ENCODE data around the gene RPL27A. TPM values are rescaled to one million over a fixed set of nuclear protein-coding genes. Genes with fewer than 3 reads are reported as not detected.

The RPL27A gene
- 1,000 to 10,000 TPM; 1,157 to 1,188 TPM for total RNA-seq

DNA sequence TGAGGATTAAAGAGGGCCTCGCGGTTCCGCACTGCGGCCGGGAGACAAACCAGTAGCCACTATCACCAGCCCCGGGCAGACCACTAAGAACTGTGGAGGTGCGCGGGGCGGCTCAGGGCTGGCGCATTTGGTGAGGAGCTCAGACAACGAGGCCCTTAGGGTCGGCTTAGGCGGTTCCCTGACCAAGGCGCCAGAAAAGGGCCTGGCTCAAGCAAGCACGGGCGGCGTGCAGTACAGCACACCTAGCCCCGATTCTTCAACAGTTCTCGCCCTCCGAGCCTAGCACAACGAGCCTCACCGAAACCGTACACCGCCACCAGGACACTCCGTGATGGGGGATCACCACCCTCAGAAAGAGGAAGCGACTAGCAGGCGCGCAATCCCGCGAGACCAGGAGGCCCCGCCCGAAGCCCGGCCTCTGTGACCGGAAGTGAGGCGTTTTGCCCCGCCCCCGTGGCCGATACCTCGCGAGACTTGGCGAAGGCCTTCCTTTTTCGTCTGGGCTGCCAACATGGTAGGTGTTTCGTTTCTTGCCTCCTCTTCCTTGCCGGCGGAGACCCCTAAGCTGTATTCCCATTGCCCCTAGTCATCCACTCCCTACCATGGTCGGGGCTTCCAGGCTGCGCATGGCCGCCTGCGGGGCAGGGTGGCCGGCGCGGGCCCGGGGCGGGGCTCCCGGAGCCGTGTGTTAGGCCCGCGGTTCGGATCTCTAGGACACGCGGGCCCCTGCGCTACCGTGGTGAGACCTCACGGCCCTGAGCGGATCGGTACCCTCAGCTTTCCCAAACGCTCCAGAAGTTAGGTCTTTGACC is at the start of gene RPL27A, which contains the start of gene TRIM66:
TSS of gene RPL27A (plus strand) at position 490 of the 812 bp plus-strand sequence. CDS start at position 512, 22 bp downstream.
TSS of gene TRIM66 (minus strand) at position 363 of the 812 bp plus-strand sequence. CDS start 10,391 bp downstream, outside the sequence.
- intact Hi-C loops (cut with micrococcal nuclease): loop anchor here (1.0 to 10.0 kb wide), 13 partner anchors 9 to 1938 kb away; partner anchors contain the start of genes AKIP1, EIF3F, SBF2 and TMEM9B
- CTCF ChIA-PET: interaction anchor here (0.5 to 1.7 kb wide), 3 partner anchors 11 to 277 kb away, joined by 3 to 4 read pairs (median 3); no protein-coding TSS in a partner anchor
- peaks cover 61% of the 10 kb centered on the region for H3K36me3 Mint-ChIP-seq (ENCODE audit: low read depth)
- H3K9me3 Mint-ChIP-seq: no peaks in the 10 kb centered on the region
- H3K27me3 Mint-ChIP-seq (ENCODE audit: low read depth): no peaks in the 10 kb centered on the region
- DNase-seq: peak; percentile 99
- H3K27ac Mint-ChIP-seq: peak within 1 kb of the TSS; percentile 92
- peaks cover 42% of the 10 kb centered on the region for H3K4me1 Mint-ChIP-seq (ENCODE audit: low read depth)
- peak within 1 kb of the TSS; percentile 91 for H3K4me3 Mint-ChIP-seq

DNA sequence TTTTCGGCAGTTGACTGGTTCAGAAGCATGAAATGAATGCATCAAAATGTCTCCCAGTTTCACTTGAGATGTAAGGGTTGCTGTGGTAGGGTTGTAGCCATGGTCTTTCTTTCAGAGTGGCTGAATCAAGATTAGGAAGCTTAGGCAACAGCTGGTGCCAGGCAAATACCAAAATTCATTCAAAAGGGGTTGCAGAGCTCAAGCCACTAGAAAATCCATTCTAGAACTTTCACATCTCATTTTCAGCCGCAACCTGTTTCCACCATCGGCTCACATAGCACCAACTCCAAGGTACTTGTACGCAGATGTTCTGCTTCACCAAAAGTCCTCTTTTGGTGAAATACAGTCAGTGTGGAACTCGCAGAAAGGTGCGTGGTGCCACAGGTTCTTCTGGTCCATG is 48.1 kb upstream of the RPL27A start:
- intact Hi-C loops (cut with micrococcal nuclease): no loop called here

GRCh38 chr11:8636127-8636526 is 46.5 kb upstream of the RPL27A start:
- Mint-ChIP-seq H3K27ac (no peak overlapping the region), H3K4me3 (no peak overlapping the region), H3K27me3 (ENCODE audit: low read depth) (no peaks in the 10 kb centered on the region), H3K4me1 (ENCODE audit: low read depth) (no peaks in the 10 kb centered on the region), H3K36me3 (ENCODE audit: low read depth) (peaks cover 48% of the 10 kb centered on the region), H3K9me3 (peaks cover 6% of the 10 kb centered on the region)
- no peak for DNase-seq
- intact Hi-C loops (cut with micrococcal nuclease): no loop called here
- CTCF ChIA-PET: interaction anchor here (0.7 kb wide), 1 partner anchor 544 kb away, joined by 3 read pairs; no protein-coding TSS in a partner anchor

More for the DNA sequence above, 48.1 kb upstream of the RPL27A start:
- Mint-ChIP-seq H3K4me1 (ENCODE audit: low read depth) (no peaks in the 10 kb centered on the region), H3K9me3 (peaks cover 6% of the 10 kb centered on the region), H3K4me3 (no peak overlapping the region), H3K36me3 (ENCODE audit: low read depth) (peaks cover 46% of the 10 kb centered on the region), H3K27ac (no peak overlapping the region), H3K27me3 (ENCODE audit: low read depth) (no peaks in the 10 kb centered on the region)
- no peak for DNase-seq
- CTCF ChIA-PET: no interaction called here

GRCh38 chr11:8638300-8638699 is 44.3 kb upstream of the RPL27A start:
- no peaks in the 10 kb centered on the region for H3K4me1 Mint-ChIP-seq (ENCODE audit: low read depth)
- no peaks in the 10 kb centered on the region for H3K27me3 Mint-ChIP-seq (ENCODE audit: low read depth)

GRCh38 chr11:8639655-8640054 is 42.9 kb upstream of the RPL27A start:
- Mint-ChIP-seq H3K27ac (no peak overlapping the region), H3K9me3 (peaks cover 6% of the 10 kb centered on the region), H3K27me3 (ENCODE audit: low read depth) (no peaks in the 10 kb centered on the region), H3K4me1 (ENCODE audit: low read depth) (no peaks in the 10 kb centered on the region), H3K4me3 (no peak overlapping the region), H3K36me3 (ENCODE audit: low read depth) (peaks cover 47% of the 10 kb centered on the region)
- CTCF ChIA-PET: interaction anchor here (0.6 to 1.1 kb wide), 3 partner anchors 9 to 613 kb away, joined by 3 to 4 read pairs (median 3); no protein-coding TSS in a partner anchor
- no peak for DNase-seq
- intact Hi-C loops (cut with micrococcal nuclease): no loop called here

More at GRCh38 chr11:8638300-8638699, 44.3 kb upstream of the RPL27A start:
- Mint-ChIP-seq H3K9me3 (peaks cover 6% of the 10 kb centered on the region), H3K27ac (no peak overlapping the region), H3K36me3 (ENCODE audit: low read depth) (peaks cover 47% of the 10 kb centered on the region), H3K4me3 (no peak overlapping the region)
- intact Hi-C loops (cut with micrococcal nuclease): no loop called here
- no peak for DNase-seq
- CTCF ChIA-PET: interaction anchor here (0.5 kb wide), 2 partner anchors 42 to 632 kb away, joined by 3 to 4 read pairs; no protein-coding TSS in a partner anchor

- H3K9me3 Mint-ChIP-seq: peaks cover 6% of the 10 kb centered on the region
- H3K27me3 Mint-ChIP-seq (ENCODE audit: low read depth): no peaks in the 10 kb centered on the region
- peaks cover 47% of the 10 kb centered on the region for H3K36me3 Mint-ChIP-seq (ENCODE audit: low read depth)
- intact Hi-C loops (cut with micrococcal nuclease): no loop called here
- H3K27ac Mint-ChIP-seq: no peak overlapping the region
- CTCF ChIA-PET: no interaction called here
- H3K4me1 Mint-ChIP-seq (ENCODE audit: low read depth): no peaks in the 10 kb centered on the region
- H3K4me3 Mint-ChIP-seq: no peak overlapping the region
- DNase-seq: no peak
Observed at GRCh38 chr11:8640267-8640906, 42.2 kb upstream of the RPL27A start.

GRCh38 chr11:8641332-8641731 is 41.3 kb upstream of the RPL27A start:
- Mint-ChIP-seq H3K4me1 (ENCODE audit: low read depth) (no peaks in the 10 kb centered on the region), H3K9me3 (peaks cover 6% of the 10 kb centered on the region), H3K27me3 (ENCODE audit: low read depth) (no peaks in the 10 kb centered on the region), H3K36me3 (ENCODE audit: low read depth) (peaks cover 40% of the 10 kb centered on the region), H3K27ac (no peak overlapping the region), H3K4me3 (no peak overlapping the region)
- no peak for DNase-seq
- intact Hi-C loops (cut with micrococcal nuclease): no loop called here
- CTCF ChIA-PET: no interaction called here

DNA sequence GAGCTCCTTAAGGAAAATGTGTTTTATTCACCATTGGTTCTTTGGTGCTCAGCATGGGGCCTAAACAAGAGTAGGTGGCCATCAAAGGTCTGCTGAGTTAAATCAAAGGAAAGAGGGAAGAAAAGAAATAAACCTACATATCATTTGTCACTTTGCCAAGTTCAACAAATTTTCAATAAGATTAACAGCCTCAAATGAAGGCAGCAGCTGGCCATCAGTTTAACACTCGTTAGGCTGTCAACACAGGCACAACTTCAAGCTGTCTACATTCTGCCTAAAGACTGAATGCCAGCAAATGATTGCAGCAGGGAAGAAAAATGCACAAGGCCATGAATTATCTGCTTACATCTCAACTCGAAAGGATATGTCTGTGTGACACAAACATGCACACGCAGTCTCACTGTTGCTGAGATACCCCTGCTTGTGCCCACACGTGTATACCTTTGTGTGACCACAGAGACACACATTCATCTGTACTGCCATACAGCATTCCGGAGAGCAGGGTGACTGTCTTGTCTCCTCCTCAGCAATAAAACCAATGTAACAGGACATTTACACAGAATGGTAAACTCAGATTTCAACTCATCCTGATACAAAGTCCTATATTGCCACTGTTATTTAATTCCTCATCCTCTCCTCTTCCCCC is 40.3 kb upstream of the RPL27A start:
- CTCF ChIA-PET: interaction anchor here (0.6 kb wide), 1 partner anchor 182 kb away, joined by 3 read pairs; no protein-coding TSS in a partner anchor
- Mint-ChIP-seq H3K27me3 (ENCODE audit: low read depth) (no peaks in the 10 kb centered on the region), H3K4me1 (ENCODE audit: low read depth) (no peaks in the 10 kb centered on the region), H3K36me3 (ENCODE audit: low read depth) (peaks cover 36% of the 10 kb centered on the region), H3K27ac (no peak overlapping the region), H3K9me3 (no peaks in the 10 kb centered on the region), H3K4me3 (no peak overlapping the region)
- no peak for DNase-seq
- intact Hi-C loops (cut with micrococcal nuclease): no loop called here

GRCh38 chr11:8646873-8647272 is 35.7 kb upstream of the RPL27A start:
- intact Hi-C loops (cut with micrococcal nuclease): no loop called here
- Mint-ChIP-seq H3K27ac (no peak overlapping the region), H3K9me3 (no peaks in the 10 kb centered on the region), H3K36me3 (ENCODE audit: low read depth) (peaks cover 24% of the 10 kb centered on the region), H3K4me1 (ENCODE audit: low read depth) (no peaks in the 10 kb centered on the region), H3K4me3 (no peak overlapping the region), H3K27me3 (ENCODE audit: low read depth) (no peaks in the 10 kb centered on the region)
- DNase-seq: no peak
- CTCF ChIA-PET: interaction anchor here (0.6 kb wide), 1 partner anchor 120 kb away, joined by 4 read pairs; no protein-coding TSS in a partner anchor

GRCh38 chr11:8649361-8649760 is 33.2 kb upstream of the RPL27A start:
- no peaks in the 10 kb centered on the region for H3K9me3 Mint-ChIP-seq
- intact Hi-C loops (cut with micrococcal nuclease): no loop called here
- H3K27ac Mint-ChIP-seq: no peak overlapping the region
- no peaks in the 10 kb centered on the region for H3K27me3 Mint-ChIP-seq (ENCODE audit: low read depth)
- CTCF ChIA-PET: interaction anchor here (0.6 to 1.5 kb wide), 2 partner anchors 10 to 17 kb away, joined by 4 read pairs; no protein-coding TSS in a partner anchor
- DNase-seq: no peak
- H3K4me1 Mint-ChIP-seq (ENCODE audit: low read depth): no peaks in the 10 kb centered on the region
- H3K4me3 Mint-ChIP-seq: no peak overlapping the region
- peaks cover 27% of the 10 kb centered on the region for H3K36me3 Mint-ChIP-seq (ENCODE audit: low read depth)

GRCh38 chr11:8650401-8650990 is 32.1 kb upstream of the RPL27A start:
- CTCF ChIA-PET: no interaction called here
- H3K9me3 Mint-ChIP-seq: no peaks in the 10 kb centered on the region
- H3K27ac Mint-ChIP-seq: no peak overlapping the region
- intact Hi-C loops (cut with micrococcal nuclease): no loop called here
- DNase-seq: no peak
- H3K27me3 Mint-ChIP-seq (ENCODE audit: low read depth): no peaks in the 10 kb centered on the region
- H3K36me3 Mint-ChIP-seq (ENCODE audit: low read depth): peaks cover 28% of the 10 kb centered on the region
- H3K4me1 Mint-ChIP-seq (ENCODE audit: low read depth): no peaks in the 10 kb centered on the region
- H3K4me3 Mint-ChIP-seq: no peak overlapping the region
